ENCODE data around the gene THADA.
A peak's percentile ranks its signal among the peaks of the same experiment; 100 is the strongest.
"Not testable (repeated sequence)": the region's sequence is repeated elsewhere in the genome, so short reads cannot be mapped to it uniquely, and the experiment has no call there.

Gene THADA

GRCh38 chr2:43605851-43606250, 10.0 kb upstream of the THADA start:
- Histone ChIP-seq H3K4me1 (ENCODE audit: low read length) (no peaks in the 10 kb centered on the region), H3K9ac (ENCODE audit: low read length) (no peak overlapping the region), H3K79me2 (ENCODE audit: low read length) (no peaks in the 10 kb centered on the region), H3K4me2 (ENCODE audit: low read length) (no peak overlapping the region), H3K9me3 (ENCODE audit: insufficient read depth, low read length) (no peaks in the 10 kb centered on the region), H3K27me3 (ENCODE audit: low read depth, low read length) (no peaks in the 10 kb centered on the region), H4K20me1 (ENCODE audit: insufficient read depth, low read length) (no peaks in the 10 kb centered on the region), H3K4me3 (ENCODE audit: low read length) (no peak overlapping the region), H3K36me3 (replicated peaks; ENCODE audit: low read depth, low read length) (no peaks in the 10 kb centered on the region), H2AFZ (ENCODE audit: low read depth, low read length) (no peak overlapping the region), H3K27ac (ENCODE audit: low read length) (no peak overlapping the region)
- TF ChIP-seq CTCF (IDR thresholded peaks at IDR 0.05; ENCODE audit: low read depth, low read length) (no peak), EZH2phosphoT487 (IDR thresholded peaks at IDR 0.05; ENCODE audit: low read depth) (no peak)

- Histone ChIP-seq H3K9ac (ENCODE audit: low read length) (no peak overlapping the region), H3K27me3 (ENCODE audit: low read depth, low read length) (no peaks in the 10 kb centered on the region), H3K4me2 (ENCODE audit: low read length) (no peak overlapping the region), H3K4me1 (ENCODE audit: low read length) (no peaks in the 10 kb centered on the region), H3K27ac (ENCODE audit: low read length) (no peak overlapping the region), H3K4me3 (ENCODE audit: low read length) (no peak overlapping the region), H2AFZ (ENCODE audit: low read depth, low read length) (no peak overlapping the region), H4K20me1 (ENCODE audit: insufficient read depth, low read length) (no peaks in the 10 kb centered on the region), H3K36me3 (replicated peaks; ENCODE audit: low read depth, low read length) (no peaks in the 10 kb centered on the region), H3K79me2 (ENCODE audit: low read length) (no peaks in the 10 kb centered on the region), H3K9me3 (ENCODE audit: insufficient read depth, low read length) (no peaks in the 10 kb centered on the region)
- TF ChIP-seq EZH2phosphoT487 (IDR thresholded peaks at IDR 0.05; ENCODE audit: low read depth) = no peak
- peak; percentile 65 for TF ChIP-seq CTCF (IDR thresholded peaks at IDR 0.05; ENCODE audit: low read depth, low read length)
These were observed 9.3 kb upstream of the THADA start for GRCh38 chr2:43605079-43605655.

- no peaks in the 10 kb centered on the region for H3K4me1 ChIP-seq (ENCODE audit: low read length)
- H3K36me3 ChIP-seq (replicated peaks; ENCODE audit: low read depth, low read length) = no peaks in the 10 kb centered on the region
- H3K27ac ChIP-seq (ENCODE audit: low read length) = no peak overlapping the region
- no peak overlapping the region for H3K4me3 ChIP-seq (ENCODE audit: low read length)
- H3K27me3 ChIP-seq (ENCODE audit: low read depth, low read length) = no peaks in the 10 kb centered on the region
- no peak overlapping the region for H3K4me2 ChIP-seq (ENCODE audit: low read length)
- no peaks in the 10 kb centered on the region for H3K9me3 ChIP-seq (ENCODE audit: insufficient read depth, low read length)
- no peak for TF ChIP-seq EZH2phosphoT487 (IDR thresholded peaks at IDR 0.05; ENCODE audit: low read depth)
- TF ChIP-seq CTCF (IDR thresholded peaks at IDR 0.05; ENCODE audit: low read depth, low read length) = no peak
- H3K79me2 ChIP-seq (ENCODE audit: low read length) = no peaks in the 10 kb centered on the region
- no peak overlapping the region for H2AFZ ChIP-seq (ENCODE audit: low read depth, low read length)
- no peaks in the 10 kb centered on the region for H4K20me1 ChIP-seq (ENCODE audit: insufficient read depth, low read length)
- H3K9ac ChIP-seq (ENCODE audit: low read length) = no peak overlapping the region
These were observed 8.8 kb upstream of the THADA start for GRCh38 chr2:43604674-43605073.

- H3K4me2 ChIP-seq (ENCODE audit: low read length); H3K27ac ChIP-seq (ENCODE audit: low read length); H3K9ac ChIP-seq (ENCODE audit: low read length); H2AFZ ChIP-seq (ENCODE audit: low read depth, low read length); H3K36me3 ChIP-seq (replicated peaks; ENCODE audit: low read depth, low read length); H3K4me3 ChIP-seq (ENCODE audit: low read length); H4K20me1 ChIP-seq (ENCODE audit: insufficient read depth, low read length); H3K27me3 ChIP-seq (ENCODE audit: low read depth, low read length); H3K4me1 ChIP-seq (ENCODE audit: low read length); H3K9me3 ChIP-seq (ENCODE audit: insufficient read depth, low read length); H3K79me2 ChIP-seq (ENCODE audit: low read length): not testable (repeated sequence)
These were observed 4.8 kb upstream of the THADA start for GRCh38 chr2:43600596-43600995.
